ENCODE data around the gene SNX30.
"Not testable (repeated sequence)": the region's sequence is repeated elsewhere in the genome, so short reads cannot be mapped to it uniquely, and the experiment has no call there.

Gene SNX30

GRCh38 chr9:112750016-112750763 is at the start of gene SNX30:
SNX30 (plus strand) TSS chr9:112750760; CDS start chr9:112751002, 242 bp downstream.
- peak; percentile 88 for DNase-seq

- no peak for DNase-seq
These were observed 47.3 kb upstream of the SNX30 start for GRCh38 chr9:112703304-112703703.

- no peak for DNase-seq
These were observed 44.7 kb upstream of the SNX30 start for GRCh38 chr9:112705768-112706427.

- no peak for DNase-seq
These were observed 39.4 kb upstream of the SNX30 start for GRCh38 chr9:112711050-112711689.

GRCh38 chr9:112712678-112713077 is 37.9 kb upstream of the SNX30 start:
- DNase-seq, result no peak

- peak; percentile 98 for DNase-seq
These were observed 32.8 kb upstream of the SNX30 start, which contains the start of gene INIP for GRCh38 chr9:112717661-112718331. INIP (minus strand) TSS chr9:112718117; CDS start chr9:112716485, 1,632 bp downstream.

GRCh38 chr9:112719241-112719691 is 31.3 kb upstream of the SNX30 start:
- no peak for DNase-seq

GRCh38 chr9:112719696-112720095 is 30.9 kb upstream of the SNX30 start:
- no peak for DNase-seq

GRCh38 chr9:112720113-112720780 is 30.3 kb upstream of the SNX30 start:
- DNase-seq, result no peak

GRCh38 chr9:112722749-112723148 is 27.8 kb upstream of the SNX30 start:
- DNase-seq, result not testable (repeated sequence)

- no peak for DNase-seq
These were observed 24.6 kb upstream of the SNX30 start for GRCh38 chr9:112725961-112726360.

- DNase-seq, result no peak
These were observed 24.1 kb upstream of the SNX30 start for GRCh38 chr9:112726428-112726827.

- no peak for DNase-seq
These were observed 22.2 kb upstream of the SNX30 start for GRCh38 chr9:112728401-112728800.

- no peak for DNase-seq
These were observed 18.6 kb upstream of the SNX30 start for GRCh38 chr9:112731971-112732370.

GRCh38 chr9:112734892-112735291 is 15.7 kb upstream of the SNX30 start:
- no peak for DNase-seq

GRCh38 chr9:112743216-112743836 is 7.2 kb upstream of the SNX30 start:
- DNase-seq, result no peak

- no peak for DNase-seq
These were observed 6.4 kb upstream of the SNX30 start for GRCh38 chr9:112744177-112744576.

GRCh38 chr9:112747094-112747493 is 3.5 kb upstream of the SNX30 start:
- DNase-seq, result no peak

GRCh38 chr9:112750764-112751055 is 150 bp downstream of the SNX30 start:
- no peak for DNase-seq

- DNase-seq, result peak; percentile 55
These were observed 666 bp downstream of the SNX30 start for GRCh38 chr9:112751056-112751795.

- no peak for DNase-seq
These were observed 2.0 kb downstream of the SNX30 start for GRCh38 chr9:112752334-112753125.
